GM12873 (cell line): ENCODE data around the gene SEMA4D.

ENCODE experiments used
- CTCF ChIP-seq: IDR thresholded peaks from 2 replicates; pipeline ENCODE4 v1.5.1; 2012; ENCODE audit warnings: low read depth, mild to moderate bottlenecking, moderate library complexity, low read length, control low read depth; ENCODE audit not compliant: insufficient read depth; ENCODE audit errors: missing control alignments

The SEMA4D gene

GRCh38 chr9:89484475-89485404, 13.2 kb downstream of the SEMA4D start:
- no peak for TF ChIP-seq CTCF

GRCh38 chr9:89483592-89484474, 14.1 kb downstream of the SEMA4D start:
- no peak for TF ChIP-seq CTCF

GRCh38 chr9:89482901-89483361, 15.0 kb downstream of the SEMA4D start:
- TF ChIP-seq CTCF, result no peak

- TF ChIP-seq CTCF, result no peak
These were observed 15.7 kb downstream of the SEMA4D start for GRCh38 chr9:89482056-89482851.

GRCh38 chr9:89481538-89481915, 16.4 kb downstream of the SEMA4D start:
- TF ChIP-seq CTCF, result no peak

GRCh38 chr9:89480825-89481537, 16.9 kb downstream of the SEMA4D start:
- TF ChIP-seq CTCF, result no peak
